Activated naive CD8-positive, alpha-beta T cell treated with anti-CD3 and anti-CD28 coated beads for 36 hours (primary cell): ENCODE results near the gene CCDC158. TPM values are rescaled to one million over a fixed set of nuclear protein-coding genes. Genes with fewer than 3 reads are reported as not detected.

Source experiments
- DNase-seq: peaks from one replicate; pipeline ENCODE4 v3.0.0; 2021
- H3K27ac Mint-ChIP-seq: one replicate; pipeline ENCODE4 v1.8.0; 2022; ENCODE audit warnings: mild to moderate bottlenecking, moderate library complexity, mixed read lengths
- H3K27me3 Mint-ChIP-seq: one replicate; pipeline ENCODE4 v1.8.0; 2022; ENCODE audit warnings: mild to moderate bottlenecking, mixed read lengths
- H3K36me3 Mint-ChIP-seq: one replicate; pipeline ENCODE4 v1.8.0; 2021; ENCODE audit warnings: mild to moderate bottlenecking, mixed read lengths
- H3K4me1 Mint-ChIP-seq: one replicate; pipeline ENCODE4 v1.8.0; 2021; ENCODE audit warnings: mixed read lengths
- H3K4me3 Mint-ChIP-seq: one replicate; pipeline ENCODE4 v1.8.0; 2022; ENCODE audit warnings: mild to moderate bottlenecking, moderate library complexity, mixed read lengths
- H3K9me3 Mint-ChIP-seq: one replicate; pipeline ENCODE4 v1.8.0; 2022; ENCODE audit warnings: mixed read lengths
- total RNA-seq, 2 experiments: library from RNA; stranded (reverse); gene quantifications; one replicate each; pipeline ENCODE4 v1.2.3, GENCODE V29; 2021

Gene CCDC158
- total RNA-seq, 2 experiments from 2014 or later: not detected

GRCh38 chr4:76315267-76315918, 105.5 kb downstream of the CCDC158 start:
- Mint-ChIP-seq H3K4me1 (no peaks in the 10 kb centered on the region), H3K27ac (no peak overlapping the region), H3K4me3 (no peak overlapping the region), H3K36me3 (peaks cover 5% of the 10 kb centered on the region), H3K9me3 (peaks cover 21% of the 10 kb centered on the region), H3K27me3 (peaks cover 11% of the 10 kb centered on the region)
- DNase-seq: no peak

- Mint-ChIP-seq H3K27me3 (peaks cover 22% of the 10 kb centered on the region), H3K9me3 (peaks cover 14% of the 10 kb centered on the region), H3K4me1 (no peaks in the 10 kb centered on the region), H3K36me3 (peaks cover 5% of the 10 kb centered on the region), H3K4me3 (no peak overlapping the region), H3K27ac (no peak overlapping the region)
- DNase-seq: no peak
Measured at GRCh38 chr4:76313547-76313946, 107.4 kb downstream of the CCDC158 start.

DNA sequence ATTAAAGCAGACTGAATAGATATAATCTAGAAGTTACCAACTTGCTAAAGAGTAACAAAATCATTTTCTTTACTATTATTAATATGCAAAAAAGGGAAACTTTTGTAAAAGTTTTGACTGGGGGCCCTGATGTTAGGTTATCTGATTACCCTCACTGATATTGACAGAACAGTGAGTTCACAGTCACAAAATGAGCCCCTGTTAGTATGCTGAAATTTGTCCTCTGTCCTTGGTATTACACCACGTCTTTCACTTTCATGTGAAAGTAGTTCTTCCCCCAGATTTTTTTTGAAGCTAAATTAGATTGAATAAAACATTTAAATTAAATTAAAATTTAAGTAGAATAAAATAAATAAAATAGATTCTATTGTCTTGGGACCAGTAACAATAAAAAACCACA, 108.5 kb downstream of the CCDC158 start:
- Mint-ChIP-seq H3K27me3 (peaks cover 25% of the 10 kb centered on the region), H3K9me3 (peaks cover 14% of the 10 kb centered on the region), H3K36me3 (peaks cover 5% of the 10 kb centered on the region), H3K4me1 (no peaks in the 10 kb centered on the region), H3K4me3 (no peak overlapping the region), H3K27ac (no peak overlapping the region)
- DNase-seq: no peak

GRCh38 chr4:76311896-76312331, 109.0 kb downstream of the CCDC158 start:
- peaks cover 12% of the 10 kb centered on the region for H3K9me3 Mint-ChIP-seq
- no peak overlapping the region for H3K4me3 Mint-ChIP-seq
- peaks cover 27% of the 10 kb centered on the region for H3K27me3 Mint-ChIP-seq
- no peaks in the 10 kb centered on the region for H3K4me1 Mint-ChIP-seq
- peaks cover 5% of the 10 kb centered on the region for H3K36me3 Mint-ChIP-seq
- no peak overlapping the region for H3K27ac Mint-ChIP-seq
- no peak for DNase-seq

DNA sequence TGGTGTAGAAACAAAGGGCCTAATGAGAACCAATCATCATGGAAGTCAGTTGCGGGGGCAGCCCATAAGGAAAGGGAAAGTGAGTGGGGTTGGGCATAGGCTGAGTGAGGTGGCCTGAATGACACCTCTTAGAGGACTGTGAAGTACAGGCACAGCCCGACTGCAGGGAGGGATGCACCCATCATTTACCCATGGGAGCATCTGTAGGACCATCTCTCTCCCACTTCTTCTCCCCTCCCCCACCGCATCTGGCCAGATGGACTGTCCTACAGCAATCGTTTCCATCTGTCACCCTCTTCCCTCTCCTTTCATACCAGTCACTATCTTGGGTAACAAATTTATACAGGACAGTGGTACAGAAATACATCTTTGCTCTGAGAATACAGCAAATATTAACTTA, 110.3 kb downstream of the CCDC158 start:
- no peak for DNase-seq
- Mint-ChIP-seq H3K9me3 (peaks cover 3% of the 10 kb centered on the region), H3K4me1 (no peaks in the 10 kb centered on the region), H3K4me3 (no peak overlapping the region), H3K27me3 (peaks cover 21% of the 10 kb centered on the region), H3K36me3 (no peaks in the 10 kb centered on the region), H3K27ac (no peak overlapping the region)

- no peak overlapping the region for H3K4me3 Mint-ChIP-seq
- H3K27ac Mint-ChIP-seq: no peak overlapping the region
- no peaks in the 10 kb centered on the region for H3K9me3 Mint-ChIP-seq
- H3K36me3 Mint-ChIP-seq: no peaks in the 10 kb centered on the region
- peaks cover 6% of the 10 kb centered on the region for H3K4me1 Mint-ChIP-seq
- DNase-seq: no peak
- H3K27me3 Mint-ChIP-seq: peaks cover 27% of the 10 kb centered on the region
Measured at GRCh38 chr4:76309939-76310550, 110.9 kb downstream of the CCDC158 start.

DNA sequence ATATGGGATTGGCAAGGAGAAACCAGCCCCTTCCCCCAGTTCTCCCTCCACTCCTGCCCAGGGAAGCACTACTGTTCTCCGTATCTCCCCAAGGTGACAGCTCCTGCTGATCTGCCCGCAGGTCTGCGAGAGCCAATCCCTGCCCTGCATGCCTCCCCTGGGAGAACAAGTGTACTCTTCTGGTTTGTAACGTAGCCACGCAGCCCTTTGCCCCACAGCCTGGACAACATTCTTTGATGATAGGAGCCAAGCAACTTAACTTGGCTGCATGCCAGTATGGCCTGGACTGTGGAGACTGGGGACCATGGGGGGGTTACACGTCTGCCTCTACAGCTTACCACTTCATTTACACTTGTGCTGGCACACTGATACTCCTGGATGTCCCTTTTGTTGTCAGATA, 112.4 kb downstream of the CCDC158 start:
- peaks cover 11% of the 10 kb centered on the region for H3K4me1 Mint-ChIP-seq
- H3K36me3 Mint-ChIP-seq: no peaks in the 10 kb centered on the region
- no peaks in the 10 kb centered on the region for H3K9me3 Mint-ChIP-seq
- DNase-seq: no peak
- no peak overlapping the region for H3K27ac Mint-ChIP-seq
- no peak overlapping the region for H3K4me3 Mint-ChIP-seq
- peaks cover 33% of the 10 kb centered on the region for H3K27me3 Mint-ChIP-seq

DNA sequence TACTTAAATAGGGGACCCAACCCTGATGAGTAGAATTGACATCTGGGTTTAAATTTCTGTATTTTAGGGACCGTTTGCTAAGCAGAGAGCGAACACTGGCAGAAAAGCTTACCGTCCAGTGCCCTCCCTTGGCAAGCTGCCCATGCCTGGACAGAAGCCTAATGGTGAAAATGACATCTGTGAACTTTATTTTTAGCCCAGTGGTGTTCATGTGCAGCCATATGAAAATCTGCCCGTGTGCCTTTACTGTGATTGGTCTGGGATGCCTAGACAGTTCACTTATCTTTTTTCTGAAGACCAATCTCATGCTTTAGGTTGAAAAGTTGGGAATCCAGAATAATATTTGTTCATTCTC, 113.3 kb downstream of the CCDC158 start:
- Mint-ChIP-seq H3K36me3 (no peaks in the 10 kb centered on the region), H3K9me3 (no peaks in the 10 kb centered on the region), H3K27me3 (peaks cover 39% of the 10 kb centered on the region), H3K4me3 (no peak overlapping the region), H3K27ac (no peak overlapping the region), H3K4me1 (peaks cover 13% of the 10 kb centered on the region)
- DNase-seq: no peak

DNA sequence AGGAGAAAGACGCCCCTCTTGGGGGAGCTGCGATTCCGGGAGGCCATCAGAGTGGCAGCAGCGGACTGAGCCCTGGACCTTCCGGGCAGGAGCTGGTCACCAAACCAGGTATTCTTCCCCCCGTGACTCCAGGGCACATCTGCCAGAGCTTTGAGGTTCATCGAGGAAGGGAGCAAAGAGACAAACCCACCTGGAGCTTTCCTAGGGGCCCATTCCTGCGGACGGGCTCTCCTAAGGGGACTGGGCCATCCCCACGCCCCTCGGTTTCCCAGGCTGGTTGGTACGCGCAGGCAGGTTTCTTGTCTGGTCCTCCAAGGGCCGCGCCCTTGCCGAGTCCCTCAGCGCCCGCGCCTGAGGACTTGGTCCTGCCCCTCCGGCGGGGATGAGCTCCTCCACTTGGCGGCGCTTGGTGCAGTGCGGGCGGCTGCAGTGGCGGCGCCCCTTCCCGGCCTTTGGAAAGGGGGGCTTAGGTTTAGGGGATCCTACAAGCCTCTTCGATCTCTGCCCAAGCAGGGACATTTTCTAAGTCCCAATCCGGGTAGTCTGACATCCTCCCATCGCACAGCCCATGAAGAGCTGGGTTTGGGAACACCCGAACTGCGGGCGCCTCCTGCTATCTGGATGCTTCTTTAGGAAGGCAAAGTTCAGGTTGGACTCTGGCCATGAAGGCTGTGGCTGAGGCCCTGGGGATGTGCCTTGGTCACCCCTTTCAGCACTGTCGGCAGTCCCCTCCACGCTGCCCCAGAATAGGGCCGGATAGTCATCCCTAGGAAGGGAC, 113.9 kb downstream of the CCDC158 start:
- Mint-ChIP-seq H3K4me3 (peak overlapping the region; percentile 74), H3K4me1 (peaks cover 17% of the 10 kb centered on the region), H3K27ac (no peak overlapping the region), H3K27me3 (peaks cover 44% of the 10 kb centered on the region), H3K36me3 (no peaks in the 10 kb centered on the region), H3K9me3 (no peaks in the 10 kb centered on the region)
- DNase-seq: peak; percentile 14

GRCh38 chr4:76305971-76306881, 114.7 kb downstream of the CCDC158 start, which contains the start of gene STBD1:
Gene STBD1 (plus strand): TSS chr4:76306733. CDS start chr4:76306770, 37 bp downstream.
- Mint-ChIP-seq H3K4me3 (peak within 1 kb of the TSS; percentile 74), H3K4me1 (peaks cover 25% of the 10 kb centered on the region), H3K9me3 (no peaks in the 10 kb centered on the region), H3K27ac (no peak within 1 kb of the TSS), H3K36me3 (no peaks in the 10 kb centered on the region), H3K27me3 (peaks cover 44% of the 10 kb centered on the region)
- DNase-seq: peak; percentile 33

GRCh38 chr4:76305033-76305687, 115.8 kb downstream of the CCDC158 start:
- Mint-ChIP-seq H3K27me3 (peaks cover 40% of the 10 kb centered on the region), H3K4me3 (peak overlapping the region; percentile 19), H3K4me1 (peaks cover 30% of the 10 kb centered on the region), H3K9me3 (no peaks in the 10 kb centered on the region), H3K36me3 (no peaks in the 10 kb centered on the region), H3K27ac (no peak overlapping the region)
- peak; percentile 16 for DNase-seq

- peaks cover 4% of the 10 kb centered on the region for H3K36me3 Mint-ChIP-seq
- peaks cover 29% of the 10 kb centered on the region for H3K27me3 Mint-ChIP-seq
- DNase-seq: no peak
- peaks cover 6% of the 10 kb centered on the region for H3K9me3 Mint-ChIP-seq
- peaks cover 32% of the 10 kb centered on the region for H3K4me1 Mint-ChIP-seq
- no peak overlapping the region for H3K27ac Mint-ChIP-seq
- H3K4me3 Mint-ChIP-seq: no peak overlapping the region
Measured at GRCh38 chr4:76302826-76303438, 118.0 kb downstream of the CCDC158 start.

DNA sequence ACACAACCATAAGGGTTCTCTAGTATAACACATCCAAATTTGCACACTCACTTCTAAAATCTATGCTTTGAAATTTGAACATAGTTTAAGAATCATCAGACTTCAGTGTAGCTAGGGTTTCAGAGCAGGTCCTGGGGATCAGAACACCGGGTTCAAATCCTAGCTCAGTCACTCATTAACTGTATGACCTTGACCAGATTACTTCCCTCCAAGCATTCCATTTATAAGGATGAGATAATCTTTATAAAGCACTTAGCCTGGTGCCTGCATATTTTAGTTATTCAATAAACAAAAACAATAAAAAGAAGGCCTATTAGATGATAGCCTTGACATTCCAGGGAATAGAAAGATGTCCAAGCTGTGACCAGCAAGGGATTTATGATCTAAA, 119.2 kb downstream of the CCDC158 start:
- Mint-ChIP-seq H3K9me3 (peaks cover 8% of the 10 kb centered on the region), H3K4me3 (no peak overlapping the region), H3K36me3 (peaks cover 4% of the 10 kb centered on the region), H3K27me3 (peaks cover 24% of the 10 kb centered on the region), H3K27ac (no peak overlapping the region), H3K4me1 (peaks cover 32% of the 10 kb centered on the region)
- no peak for DNase-seq
